ENCODE data around the gene CSNK1E. TPM values are rescaled to one million over a fixed set of nuclear protein-coding genes. Genes with fewer than 3 reads are reported as not detected.

CSNK1E gene
- total and polyA plus RNA-seq, 2 of the 4 experiments (the other 2 are of a cell fraction) = 116 to 276 TPM

DNA sequence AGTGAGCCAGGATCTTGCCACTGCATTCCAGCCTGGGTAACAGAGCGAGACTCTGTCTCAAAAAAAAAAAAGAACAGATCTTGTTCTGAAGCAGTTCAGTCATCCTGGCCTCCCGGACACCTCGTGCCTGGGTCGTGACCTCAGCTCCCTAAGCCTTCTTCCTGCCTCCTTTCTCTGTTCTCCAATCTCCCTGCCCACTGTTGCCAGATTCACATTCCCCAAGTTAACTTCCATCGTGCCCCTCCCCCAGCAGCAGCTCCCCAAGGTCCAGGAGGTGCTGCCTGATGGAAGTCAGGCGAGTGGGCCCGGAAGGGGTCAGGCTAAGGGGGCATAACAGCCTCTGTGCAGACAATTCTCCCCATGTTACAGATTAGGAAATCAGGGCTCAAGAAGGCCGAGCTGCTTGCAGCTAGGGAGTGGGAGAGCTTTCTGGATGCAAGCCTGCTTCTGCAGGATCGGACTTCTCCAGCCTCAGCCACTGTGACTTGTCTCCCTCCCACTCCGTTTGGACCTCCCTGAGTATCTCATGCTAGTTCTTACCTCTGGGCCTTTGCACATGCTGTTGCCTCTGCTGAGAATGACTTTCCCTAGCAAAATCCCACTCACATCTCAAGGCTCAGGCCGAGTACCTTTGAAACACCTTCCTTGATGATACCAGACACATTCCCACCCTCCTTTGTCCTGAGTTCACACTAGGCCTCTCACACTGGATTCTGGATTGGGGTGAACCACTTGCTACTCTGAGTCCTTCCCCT is 30.1 kb downstream of the CSNK1E start:
- CTCF ChIA-PET = no interaction called here

More for the DNA sequence above, 30.1 kb downstream of the CSNK1E start:
- Histone ChIP-seq H3K4ac (ENCODE audit: low read depth, low read length) (no peak overlapping the region), H3K9ac (ENCODE audit: low read depth, low read length) (no peak overlapping the region), H3K4me1 (ENCODE audit: control insufficient read depth, insufficient read depth, low read length) (peaks cover 12% of the 10 kb centered on the region), H2BK15ac (ENCODE audit: low read depth, low read length) (no peak overlapping the region), H3K14ac (replicated peaks; ENCODE audit: low read depth, low read length) (0 out of 2 replicates have a peak overlapping the region, but pooled peaks have one; percentile 7), H2BK120ac (ENCODE audit: low read depth, low read length) (no peak overlapping the region), H4K5ac (ENCODE audit: low read depth, low read length) (no peak overlapping the region), H3K27me3 (ENCODE audit: control insufficient read depth, insufficient read depth, low read length) (no peaks in the 10 kb centered on the region), H4K8ac (ENCODE audit: low read depth in 2 of 2, low read length in 2 of 2) (no peak overlapping the region), H3K4me3 (ENCODE audit: insufficient read depth, low read depth, low read length) (no peak overlapping the region), H2AK9ac (replicated peaks; ENCODE audit: low read depth, low read length, poor library complexity) (peak overlapping the region; percentile 11), H2BK5ac (ENCODE audit: low read depth, low read length, poor library complexity, severe bottlenecking) (peak overlapping the region; percentile 12), H4K20me1 (ENCODE audit: insufficient read depth, low read length) (peaks cover 26% of the 10 kb centered on the region), H3K9me1 (ENCODE audit: insufficient read depth, low read length) (peaks cover 21% of the 10 kb centered on the region), H2AK5ac (ENCODE audit: low read depth, low read length) (0 out of 2 replicates have a peak overlapping the region, but pooled peaks have one; percentile 4), H3K23ac (ENCODE audit: low read depth, low read length) (no peak overlapping the region), H3K4me2 (ENCODE audit: low read depth, low read length) (no peak overlapping the region), H3K18ac (ENCODE audit: low read depth, low read length) (no peak overlapping the region), H3K79me1 (ENCODE audit: low read depth in 1 of 2, low read length in 2 of 2) (peaks cover 5 to 49% of the 10 kb centered on the region in 2 experiments), H2BK20ac (ENCODE audit: low read depth, low read length) (no peak overlapping the region), H2AFZ (replicated peaks; ENCODE audit: low read length, poor library complexity) (peak overlapping the region; percentile 16), H3K27ac (ENCODE audit: insufficient read depth, low read length) (no peak overlapping the region), H4K91ac (ENCODE audit: insufficient read depth, low read depth, low read length) (no peak overlapping the region), H3K9me3 (ENCODE audit: control insufficient read depth, insufficient read depth, low read length) (no peaks in the 10 kb centered on the region), H3K36me3 (ENCODE audit: control insufficient read depth, insufficient read depth, low read length) (peaks cover 35% of the 10 kb centered on the region), H3K56ac (ENCODE audit: extremely low read depth, insufficient read depth, low read length) (no peak overlapping the region)
- DNase-seq (no peak), ATAC-seq (ENCODE audit: low read depth) (no peak)
- in situ Hi-C loops (cut with MboI; ENCODE audit: low sequenced_read_pairs) (no loop called here), intact Hi-C loops (cut with micrococcal nuclease) (no loop called here), dilution Hi-C loops (cut with HindIII; ENCODE audit: low sequenced_read_pairs, unreplicated experiment) (no loop called here)
- TF ChIP-seq CEBPB (IDR thresholded peaks at IDR 0.05; ENCODE audit: low read depth, low read length) = no peak
- no peak for TF ChIP-seq RAD21 (IDR thresholded peaks at IDR 0.05; ENCODE audit: low read length)
- no peak for TF ChIP-seq USF2 (IDR thresholded peaks at IDR 0.05; ENCODE audit: low read depth, low read length)
- WGBS, 2 experiments (ENCODE audit: extremely low coverage in 2 of 2, insufficient read length in 1 of 2) = 94% methylated on average over 2 of the region's 11 CpGs; no CpG with 5 or more reads in 1 of the 2 experiments
- POLR2A ChIA-PET (ENCODE audit: unreplicated experiment) = no interaction called here
- BruUV-seq (replicated peaks) = no TSS peak

Data from IMR-90 (cell line).